DMS79 (cell line): ENCODE results near the gene GDF10.

Experiments
- DNase-seq: peaks from one replicate; lab custom pipeline; 2025; lab: John Stamatoyannopoulos, UW

GDF10 gene

GRCh38 chr10:47276071-47276470, 23.9 kb upstream of the GDF10 start:
- no peak for DNase-seq

- no peak for DNase-seq
Measured at GRCh38 chr10:47276576-47277351, 23.2 kb upstream of the GDF10 start.

- no peak for DNase-seq
Measured at GRCh38 chr10:47277352-47278151, 22.4 kb upstream of the GDF10 start.

- no peak for DNase-seq
Measured at GRCh38 chr10:47278152-47278473, 21.9 kb upstream of the GDF10 start.

- no peak for DNase-seq
Measured at GRCh38 chr10:47278720-47279119, 21.3 kb upstream of the GDF10 start.

- DNase-seq = no peak
Measured at GRCh38 chr10:47279276-47279675, 20.7 kb upstream of the GDF10 start.

- no peak for DNase-seq
Measured at GRCh38 chr10:47282005-47282656, 17.9 kb upstream of the GDF10 start.

GRCh38 chr10:47282657-47283018, 17.4 kb upstream of the GDF10 start:
- no peak for DNase-seq

GRCh38 chr10:47283101-47283630, 16.8 kb upstream of the GDF10 start:
- no peak for DNase-seq

GRCh38 chr10:47283848-47284247, 16.1 kb upstream of the GDF10 start:
- DNase-seq = no peak

GRCh38 chr10:47285381-47286115, 14.4 kb upstream of the GDF10 start:
- DNase-seq = no peak

- no peak for DNase-seq
Measured at GRCh38 chr10:47286116-47286505, 13.9 kb upstream of the GDF10 start.

GRCh38 chr10:47286591-47287315, 13.2 kb upstream of the GDF10 start:
- DNase-seq = no peak

GRCh38 chr10:47287365-47287802, 12.6 kb upstream of the GDF10 start:
- peak; percentile 26 for DNase-seq

- DNase-seq = no peak
Measured at GRCh38 chr10:47287805-47288204, 12.2 kb upstream of the GDF10 start.

- DNase-seq = no peak
Measured at GRCh38 chr10:47288236-47288635, 11.8 kb upstream of the GDF10 start.

- no peak for DNase-seq
Measured at GRCh38 chr10:47288916-47289495, 11.0 kb upstream of the GDF10 start.

GRCh38 chr10:47289921-47290320, 10.1 kb upstream of the GDF10 start:
- DNase-seq = no peak

- DNase-seq = no peak
Measured at GRCh38 chr10:47290338-47290737, 9.7 kb upstream of the GDF10 start.

- no peak for DNase-seq
Measured at GRCh38 chr10:47291682-47292081, 8.3 kb upstream of the GDF10 start.

GRCh38 chr10:47294057-47294456, 5.9 kb upstream of the GDF10 start:
- DNase-seq = no peak
